Progenitor cell of endocrine pancreas (in vitro differentiated cells): ENCODE measurements around the gene VPS35L. TPM values are rescaled to one million over a fixed set of nuclear protein-coding genes. Genes with fewer than 3 reads are reported as not detected.

Source experiments
- DNase-seq: peaks from one replicate; pipeline ENCODE4 v3.0.0; 2021; ENCODE audit warnings: low spot score; ENCODE audit not compliant: unreplicated experiment
- H3K27ac Mint-ChIP-seq: 2 replicates; pipeline ENCODE4 v1.8.0; 2021; ENCODE audit warnings: mild to moderate bottlenecking, moderate library complexity, mixed read lengths
- H3K27me3 Mint-ChIP-seq: 2 replicates; pipeline ENCODE4 v1.8.0; 2021; ENCODE audit warnings: mixed read lengths
- H3K36me3 Mint-ChIP-seq: 2 replicates; pipeline ENCODE4 v1.8.0; 2022; ENCODE audit warnings: mixed read lengths; ENCODE audit not compliant: insufficient read depth
- H3K4me1 Mint-ChIP-seq: 2 replicates; pipeline ENCODE4 v1.8.0; 2021; ENCODE audit warnings: low read depth, mixed read lengths
- H3K4me3 Mint-ChIP-seq: 2 replicates; pipeline ENCODE4 v1.8.0; 2021; ENCODE audit warnings: low read depth, mild to moderate bottlenecking, moderate library complexity, mixed read lengths
- H3K9me3 Mint-ChIP-seq: 2 replicates; pipeline ENCODE4 v1.8.0; 2021; ENCODE audit warnings: low read depth, mixed read lengths
- CTCF ChIP-seq: fragments of 200-600 bp; sonication (generic); IDR thresholded peaks from one replicate; pipeline ENCODE4 v1.5.0; 2021; ENCODE audit warnings: antibody characterized with exemption, mild to moderate bottlenecking; ENCODE audit not compliant: unreplicated experiment
- total RNA-seq: library from RNA; stranded (reverse); gene quantifications from 2 replicates; pipeline ENCODE4 v1.2.1, GENCODE V29; 2021

VPS35L gene
- total RNA-seq, 1 donor from 2014 or later: 88.4 TPM

DNA sequence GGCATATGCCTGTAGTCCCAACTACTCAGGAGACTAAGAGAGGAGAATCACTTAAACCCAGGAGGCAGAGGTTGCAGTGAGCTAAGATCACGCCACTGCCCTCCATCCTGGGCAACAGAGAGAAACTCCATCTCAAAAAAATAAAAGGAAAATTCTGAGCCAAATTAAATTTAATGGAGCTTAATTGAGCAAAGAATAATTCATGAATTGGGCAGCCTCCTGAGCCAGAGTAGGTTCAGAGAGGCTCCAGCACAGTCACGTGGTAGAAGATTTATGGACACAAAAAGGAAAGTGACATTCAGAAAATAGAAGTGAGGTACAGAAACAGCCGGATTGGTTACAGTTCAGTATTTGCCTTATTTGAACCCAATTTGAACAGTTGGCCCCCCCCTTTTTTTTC, 10.9 kb downstream of the VPS35L start:
- no peak for TF ChIP-seq CTCF
- peaks cover 19% of the 10 kb centered on the region for H3K36me3 Mint-ChIP-seq
- DNase-seq: no peak
- no peaks in the 10 kb centered on the region for H3K27me3 Mint-ChIP-seq
- no peaks in the 10 kb centered on the region for H3K4me1 Mint-ChIP-seq
- H3K4me3 Mint-ChIP-seq: no peak overlapping the region
- peaks cover 5% of the 10 kb centered on the region for H3K9me3 Mint-ChIP-seq
- no peak overlapping the region for H3K27ac Mint-ChIP-seq

DNA sequence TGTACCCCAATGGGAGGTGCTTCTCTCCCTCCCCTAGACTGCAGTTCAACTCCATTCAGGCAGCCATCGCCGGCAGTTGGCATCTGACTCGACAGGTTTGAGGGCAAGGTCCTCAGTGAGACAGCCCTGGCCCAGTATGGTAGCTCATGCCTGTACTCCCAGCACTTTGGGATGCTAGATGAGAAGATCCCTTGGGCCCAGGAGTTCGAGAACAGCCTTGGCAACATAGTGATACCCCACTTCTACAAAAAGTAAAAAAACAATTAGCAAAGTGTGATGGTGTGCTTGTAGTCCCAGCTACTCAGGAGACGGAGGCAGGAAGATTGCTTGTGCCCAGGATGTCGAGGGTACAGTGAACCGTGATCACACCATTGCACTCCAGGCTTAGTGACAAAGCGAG, 12.1 kb downstream of the VPS35L start:
- H3K4me1 Mint-ChIP-seq: no peaks in the 10 kb centered on the region
- H3K27ac Mint-ChIP-seq: no peak overlapping the region
- H3K27me3 Mint-ChIP-seq: no peaks in the 10 kb centered on the region
- H3K4me3 Mint-ChIP-seq: no peak overlapping the region
- peaks cover 15% of the 10 kb centered on the region for H3K36me3 Mint-ChIP-seq
- DNase-seq: no peak
- no peak for TF ChIP-seq CTCF
- peaks cover 5% of the 10 kb centered on the region for H3K9me3 Mint-ChIP-seq

DNA sequence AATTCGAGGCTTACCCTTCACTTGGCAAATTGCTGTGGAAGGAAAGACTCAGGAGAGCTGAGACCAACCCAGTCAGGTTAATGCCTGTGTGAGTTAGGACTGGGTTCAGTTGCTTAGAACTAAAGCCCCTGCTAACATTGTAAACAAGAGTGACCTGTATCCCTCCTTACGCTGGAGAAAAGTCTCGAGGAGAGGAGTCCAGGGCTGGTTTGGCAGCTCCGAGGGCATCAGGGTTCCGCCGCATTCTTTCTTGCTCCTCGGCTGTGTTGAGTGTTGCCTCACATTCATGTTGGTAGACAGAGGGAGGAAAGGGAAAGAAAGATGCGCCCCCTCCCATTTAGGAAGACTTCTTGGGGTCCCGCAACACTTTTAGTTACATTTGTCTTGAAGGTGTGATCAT, 18.5 kb downstream of the VPS35L start:
- Mint-ChIP-seq H3K27me3 (no peaks in the 10 kb centered on the region), H3K4me1 (no peaks in the 10 kb centered on the region)

GRCh38 chr16:19574615-19575014, 19.1 kb downstream of the VPS35L start:
- no peak overlapping the region for H3K27ac Mint-ChIP-seq
- H3K27me3 Mint-ChIP-seq: no peaks in the 10 kb centered on the region
- no peak for DNase-seq
- no peaks in the 10 kb centered on the region for H3K4me1 Mint-ChIP-seq
- peaks cover 2% of the 10 kb centered on the region for H3K9me3 Mint-ChIP-seq
- no peak overlapping the region for H3K4me3 Mint-ChIP-seq
- TF ChIP-seq CTCF: no peak
- peaks cover 35% of the 10 kb centered on the region for H3K36me3 Mint-ChIP-seq

More for the DNA sequence above, 18.5 kb downstream of the VPS35L start:
- Mint-ChIP-seq H3K27ac (no peak overlapping the region), H3K36me3 (peaks cover 32% of the 10 kb centered on the region), H3K4me3 (no peak overlapping the region), H3K9me3 (peaks cover 2% of the 10 kb centered on the region)
- no peak for TF ChIP-seq CTCF
- no peak for DNase-seq

DNA sequence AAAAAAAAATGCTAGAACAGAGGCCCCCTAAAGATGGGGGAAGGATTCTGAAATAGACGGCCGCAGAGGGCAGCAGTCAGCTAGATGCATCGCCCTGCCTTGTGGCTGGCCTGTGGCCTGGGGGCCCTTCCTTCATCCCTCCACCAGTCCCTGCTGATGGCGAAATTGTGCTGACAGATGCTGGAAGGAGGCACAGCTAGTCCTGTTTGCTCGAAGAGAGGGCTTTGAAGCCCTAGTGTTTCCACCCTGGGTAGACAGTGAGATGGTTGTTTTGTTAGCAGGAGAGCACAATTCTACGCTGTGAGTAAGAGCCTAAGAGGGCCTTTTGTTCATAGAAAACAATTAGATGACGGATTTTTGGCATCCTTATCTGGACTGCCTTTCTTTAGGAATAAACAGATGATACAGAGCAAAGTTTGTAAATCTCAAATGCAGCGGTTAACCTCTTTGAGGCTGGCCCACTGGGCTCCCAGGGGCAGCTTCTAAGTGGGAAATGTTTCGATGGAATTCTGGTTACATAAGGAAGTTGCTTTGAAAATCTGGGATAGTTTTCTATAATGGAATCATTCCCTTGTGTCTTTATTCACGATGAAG, 23.0 kb downstream of the VPS35L start:
- no peak overlapping the region for H3K27ac Mint-ChIP-seq
- no peak for DNase-seq
- no peak for TF ChIP-seq CTCF
- no peaks in the 10 kb centered on the region for H3K27me3 Mint-ChIP-seq
- peaks cover 7% of the 10 kb centered on the region for H3K4me1 Mint-ChIP-seq
- H3K9me3 Mint-ChIP-seq: peaks cover 9% of the 10 kb centered on the region
- H3K36me3 Mint-ChIP-seq: peaks cover 61% of the 10 kb centered on the region
- H3K4me3 Mint-ChIP-seq: no peak overlapping the region
